ENCODE data around the gene LIM2.
A peak's percentile ranks its signal among the peaks of the same experiment; 100 is the strongest.
"Not testable (repeated sequence)": the region's sequence is repeated elsewhere in the genome, so short reads cannot be mapped to it uniquely, and the experiment has no call there.

The LIM2 gene

GRCh38 chr19:51410950-51411748, 23.4 kb upstream of the LIM2 start:
- Mint-ChIP-seq H3K36me3 (no peaks in the 10 kb centered on the region), H3K4me3 (no peak overlapping the region), H3K9me3 (no peaks in the 10 kb centered on the region), H3K27ac (no peak overlapping the region), H3K4me1 (no peaks in the 10 kb centered on the region), H3K27me3 (peaks cover 18% of the 10 kb centered on the region)
- CTCF ChIA-PET: interaction anchor here (1.6 kb wide), 1 partner anchor 10 kb away, joined by 4 read pairs; no protein-coding TSS in a partner anchor
- no peak for DNase-seq

GRCh38 chr19:51407511-51408131, 19.8 kb upstream of the LIM2 start:
- peak; percentile 53 for DNase-seq
- no peaks in the 10 kb centered on the region for H3K4me1 Mint-ChIP-seq
- H3K27ac Mint-ChIP-seq: no peak overlapping the region
- peaks cover 8% of the 10 kb centered on the region for H3K36me3 Mint-ChIP-seq
- H3K9me3 Mint-ChIP-seq: peaks cover 10% of the 10 kb centered on the region
- CTCF ChIA-PET: interaction anchor here (0.8 to 2.1 kb wide), 11 partner anchors 10 to 250 kb away, joined by 3 to 30 read pairs (median 5); partner anchors contain the start of gene SIGLEC10
- H3K4me3 Mint-ChIP-seq: no peak overlapping the region
- peaks cover 9% of the 10 kb centered on the region for H3K27me3 Mint-ChIP-seq

DNA sequence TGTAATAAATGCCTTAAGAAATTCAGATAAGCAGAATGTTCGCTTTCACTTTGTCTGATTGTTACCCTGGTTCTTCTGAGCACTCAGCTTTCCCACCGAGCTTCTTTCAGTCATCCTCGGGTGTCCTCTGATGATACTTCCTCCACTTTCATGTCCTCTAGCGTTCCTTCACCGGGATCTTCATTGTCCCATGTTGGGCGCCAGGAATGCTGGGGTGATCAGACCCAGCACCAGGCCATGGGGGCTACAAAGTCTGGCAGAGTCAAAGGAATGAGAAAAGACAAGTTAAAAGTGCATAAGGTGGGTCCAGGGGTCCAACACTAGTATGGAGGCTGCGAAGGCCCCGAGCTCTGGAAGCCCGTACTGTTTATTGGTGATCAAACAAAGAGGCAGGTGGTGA, 14.3 kb upstream of the LIM2 start:
- Mint-ChIP-seq H3K4me1 (peaks cover 2% of the 10 kb centered on the region), H3K27ac (no peak overlapping the region), H3K27me3 (no peaks in the 10 kb centered on the region), H3K36me3 (peaks cover 20% of the 10 kb centered on the region), H3K4me3 (no peak overlapping the region), H3K9me3 (peaks cover 22% of the 10 kb centered on the region)
- CTCF ChIA-PET: no interaction called here
- no peak for DNase-seq

DNA sequence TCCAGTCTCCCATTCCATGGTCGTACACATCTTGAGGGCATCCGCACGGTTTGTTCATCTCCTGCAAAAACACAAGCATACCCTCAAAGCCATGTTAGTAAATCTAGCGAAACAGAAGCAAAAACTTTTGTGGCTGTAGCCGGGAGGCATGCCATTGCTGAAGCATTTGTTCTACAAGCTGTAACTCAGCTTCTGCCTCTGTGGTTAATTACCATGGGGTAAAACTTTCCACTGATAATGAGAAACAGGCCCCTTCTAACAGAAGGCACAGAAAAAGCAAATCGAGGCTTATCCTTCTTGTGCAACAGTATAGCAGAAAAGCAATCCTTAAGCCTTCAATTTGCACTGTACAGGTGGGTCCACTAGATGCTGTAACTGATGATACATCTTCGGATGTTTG, 12.2 kb upstream of the LIM2 start:
- not testable (repeated sequence) for DNase-seq, H3K4me3 Mint-ChIP-seq, H3K27ac Mint-ChIP-seq, H3K27me3 Mint-ChIP-seq
- Mint-ChIP-seq H3K9me3 (peaks cover 22% of the 10 kb centered on the region), H3K36me3 (peaks cover 19% of the 10 kb centered on the region), H3K4me1 (peaks cover 20% of the 10 kb centered on the region)
- CTCF ChIA-PET: interaction anchor here (1.2 to 7.6 kb wide), 4 partner anchors 19 to 62 kb away, joined by 3 to 58 read pairs (median 4); no protein-coding TSS in a partner anchor

- no peaks in the 10 kb centered on the region for H3K27me3 Mint-ChIP-seq
- peaks cover 27% of the 10 kb centered on the region for H3K4me1 Mint-ChIP-seq
- no peak for DNase-seq
- H3K9me3 Mint-ChIP-seq: peaks cover 22% of the 10 kb centered on the region
- H3K27ac Mint-ChIP-seq: no peak overlapping the region
- no peak overlapping the region for H3K4me3 Mint-ChIP-seq
- CTCF ChIA-PET: interaction anchor here (0.7 to 7.6 kb wide), 7 partner anchors 9 to 243 kb away, joined by 3 to 58 read pairs (median 5); partner anchors contain the start of gene SIGLEC10
- H3K36me3 Mint-ChIP-seq: peaks cover 22% of the 10 kb centered on the region
Measured at GRCh38 chr19:51399231-51399630, 11.5 kb upstream of the LIM2 start.

DNA sequence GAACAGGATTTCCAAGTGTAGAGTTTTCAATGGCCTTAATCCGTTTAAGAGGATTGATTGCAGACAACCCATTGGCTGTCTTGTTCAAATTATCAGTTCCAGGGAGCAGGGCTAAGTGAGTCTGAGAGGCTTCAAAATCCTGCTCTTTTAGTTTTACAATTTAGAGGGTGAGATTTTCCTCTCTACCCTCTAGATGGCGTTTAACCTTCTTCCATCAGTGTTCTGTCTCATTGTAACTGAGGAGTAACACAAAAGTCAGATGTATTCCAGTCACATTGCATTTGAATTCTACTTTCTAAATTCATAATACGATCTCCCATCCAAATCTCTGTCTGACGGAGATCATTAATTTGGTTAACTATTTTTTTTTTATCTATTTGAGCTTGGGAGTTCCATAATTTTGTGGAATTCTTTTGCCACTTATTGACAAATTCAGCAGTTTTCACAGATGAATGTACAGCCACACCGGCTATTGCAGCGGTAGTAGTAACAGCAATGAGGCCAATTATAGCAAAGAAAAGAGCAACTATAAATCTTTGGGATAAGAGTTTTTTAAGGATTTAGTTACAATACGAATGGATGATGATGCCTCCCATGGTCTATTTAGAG, 10.4 kb upstream of the LIM2 start:
- CTCF ChIA-PET: interaction anchor here (0.7 to 7.6 kb wide), 7 partner anchors 10 to 242 kb away, joined by 3 to 58 read pairs (median 5); partner anchors contain the start of gene SIGLEC10
- Mint-ChIP-seq H3K27ac (no peak overlapping the region), H3K4me3 (no peak overlapping the region), H3K36me3 (peaks cover 19% of the 10 kb centered on the region), H3K27me3 (no peaks in the 10 kb centered on the region), H3K4me1 (peaks cover 35% of the 10 kb centered on the region), H3K9me3 (peaks cover 18% of the 10 kb centered on the region)
- DNase-seq: no peak

DNA sequence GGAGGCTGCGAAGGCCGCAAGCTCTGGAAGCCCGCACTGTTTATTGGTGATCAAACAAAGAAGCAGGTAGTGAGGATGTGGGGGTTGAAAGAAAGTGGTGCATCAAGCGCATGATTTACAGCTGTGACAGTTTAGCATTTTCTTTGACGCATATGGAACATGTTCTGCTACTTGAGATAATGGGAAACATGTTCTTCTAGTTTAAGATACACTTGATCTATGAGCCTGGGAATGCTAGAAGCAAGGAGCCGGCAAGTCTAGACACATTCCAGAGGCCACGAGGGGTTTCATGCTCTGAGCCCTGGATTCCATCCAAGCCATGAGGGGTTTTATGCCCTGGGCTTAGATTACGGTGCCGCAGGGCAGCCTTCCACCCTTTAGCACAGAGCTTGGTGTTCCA, 9.7 kb upstream of the LIM2 start:
- CTCF ChIA-PET: interaction anchor here (2.3 to 7.6 kb wide), 3 partner anchors 10 to 42 kb away, joined by 6 to 58 read pairs (median 30); no protein-coding TSS in a partner anchor
- not testable (repeated sequence) for H3K4me3 Mint-ChIP-seq, H3K27me3 Mint-ChIP-seq, H3K27ac Mint-ChIP-seq, DNase-seq
- H3K9me3 Mint-ChIP-seq: peaks cover 10% of the 10 kb centered on the region
- H3K4me1 Mint-ChIP-seq: peaks cover 38% of the 10 kb centered on the region
- H3K36me3 Mint-ChIP-seq: peaks cover 15% of the 10 kb centered on the region

GRCh38 chr19:51396175-51396574, 8.4 kb upstream of the LIM2 start:
- Mint-ChIP-seq H3K4me3 (peak overlapping the region; percentile 16), H3K9me3 (peaks cover 2% of the 10 kb centered on the region), H3K4me1 (peaks cover 42% of the 10 kb centered on the region), H3K27me3 (no peaks in the 10 kb centered on the region), H3K27ac (no peak overlapping the region), H3K36me3 (peaks cover 7% of the 10 kb centered on the region)
- CTCF ChIA-PET: interaction anchor here (0.7 to 7.6 kb wide), 10 partner anchors 10 to 139 kb away, joined by 3 to 58 read pairs (median 4); partner anchors contain the start of genes SIGLEC10 and VSIG10L
- no peak for DNase-seq

DNA sequence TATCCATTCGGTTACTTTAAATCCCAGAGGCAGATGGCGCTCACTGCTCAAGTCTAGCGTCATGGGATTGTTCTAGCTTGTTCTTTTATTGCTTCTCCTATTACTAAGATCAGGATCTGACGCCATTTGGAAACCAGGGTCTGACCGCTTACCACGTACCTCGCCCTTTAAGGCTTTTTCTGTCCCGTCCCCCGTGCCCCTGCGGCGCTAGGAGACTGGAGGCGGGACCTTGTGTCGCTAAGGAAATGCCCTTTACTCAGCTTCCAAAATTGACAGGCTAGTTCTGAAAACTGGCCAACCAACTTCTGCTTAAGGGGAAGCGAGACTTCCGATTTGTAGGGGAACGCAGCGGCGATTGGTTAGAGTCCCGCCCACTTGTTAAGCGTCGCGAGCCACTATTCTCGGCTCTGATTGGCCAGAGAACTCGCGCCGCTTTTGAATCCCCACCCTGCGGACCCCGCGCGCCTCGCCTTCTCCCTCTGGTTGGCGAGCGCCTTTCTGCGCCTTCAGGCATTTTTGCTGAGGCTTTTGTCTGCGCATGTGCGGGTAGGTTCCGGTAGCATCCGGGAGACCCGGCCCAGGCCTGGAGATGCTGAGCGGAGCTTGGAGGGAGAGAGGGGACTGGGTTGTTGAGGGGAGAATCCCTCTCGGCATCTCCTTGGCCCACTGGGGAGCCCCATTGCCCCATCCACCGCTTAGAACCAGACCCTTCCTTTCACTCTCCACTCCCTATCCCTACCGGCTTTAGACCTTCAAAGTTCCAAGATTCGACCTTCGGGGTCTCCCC, 6.5 kb upstream of the LIM2 start:
- Mint-ChIP-seq H3K27me3 (peaks cover 4% of the 10 kb centered on the region), H3K9me3 (no peaks in the 10 kb centered on the region), H3K4me3 (peak overlapping the region; percentile 88), H3K4me1 (peaks cover 52% of the 10 kb centered on the region), H3K36me3 (peaks cover 5% of the 10 kb centered on the region), H3K27ac (peak overlapping the region; percentile 93)
- CTCF ChIA-PET: interaction anchor here (0.8 to 7.6 kb wide), 10 partner anchors 13 to 276 kb away, joined by 3 to 58 read pairs (median 4); partner anchors contain the start of genes CLDND2 and NKG7
- peak; percentile 96 for DNase-seq

- no peak for DNase-seq
- peak overlapping the region; percentile 49 for H3K27ac Mint-ChIP-seq
- peaks cover 7% of the 10 kb centered on the region for H3K27me3 Mint-ChIP-seq
- H3K36me3 Mint-ChIP-seq: peaks cover 5% of the 10 kb centered on the region
- H3K4me1 Mint-ChIP-seq: peaks cover 52% of the 10 kb centered on the region
- H3K4me3 Mint-ChIP-seq: peak overlapping the region; percentile 45
- no peaks in the 10 kb centered on the region for H3K9me3 Mint-ChIP-seq
- CTCF ChIA-PET: no interaction called here
Measured at GRCh38 chr19:51392701-51393100, 4.9 kb upstream of the LIM2 start.

- CTCF ChIA-PET: interaction anchor here (1.1 kb wide), 1 partner anchor 25 kb away, joined by 3 read pairs; the partner anchor contains the start of gene ETFB
- Mint-ChIP-seq H3K27ac (peak overlapping the region; percentile 64), H3K9me3 (no peaks in the 10 kb centered on the region), H3K4me1 (peaks cover 43% of the 10 kb centered on the region), H3K4me3 (no peak overlapping the region), H3K27me3 (peaks cover 11% of the 10 kb centered on the region), H3K36me3 (peaks cover 5% of the 10 kb centered on the region)
- DNase-seq: no peak
Measured at GRCh38 chr19:51391073-51391611, 3.4 kb upstream of the LIM2 start.

GRCh38 chr19:51389143-51389542, 1.4 kb upstream of the LIM2 start:
- CTCF ChIA-PET: no interaction called here
- peaks cover 20% of the 10 kb centered on the region for H3K27me3 Mint-ChIP-seq
- no peak overlapping the region for H3K27ac Mint-ChIP-seq
- DNase-seq: no peak
- peaks cover 23% of the 10 kb centered on the region for H3K4me1 Mint-ChIP-seq
- H3K4me3 Mint-ChIP-seq: no peak overlapping the region
- H3K36me3 Mint-ChIP-seq: peaks cover 2% of the 10 kb centered on the region
- no peaks in the 10 kb centered on the region for H3K9me3 Mint-ChIP-seq

GRCh38 chr19:51386882-51387520, 773 bp downstream of the LIM2 start:
- Mint-ChIP-seq H3K9me3 (peaks cover under 1% of the 10 kb centered on the region), H3K4me3 (no peak overlapping the region)

More at GRCh38 chr19:51386882-51387520, 773 bp downstream of the LIM2 start:
- Mint-ChIP-seq H3K36me3 (no peaks in the 10 kb centered on the region), H3K4me1 (peaks cover 14% of the 10 kb centered on the region), H3K27ac (no peak overlapping the region), H3K27me3 (peaks cover 20% of the 10 kb centered on the region)
- DNase-seq: no peak
- CTCF ChIA-PET: no interaction called here

All from activated naive CD4-positive, alpha-beta T cell treated with anti-CD3 and anti-CD28 coated beads, Interleukin-2, amount 10 ng/mL, durations not matched to agents 7 days and 5 days (primary cell).